Effector CD4-positive, alpha-beta T cell (primary cell): ENCODE data around the gene ZMYND11.
A peak's percentile ranks its signal among the peaks of the same experiment; 100 is the strongest.
"Not testable (repeated sequence)": the region's sequence is repeated elsewhere in the genome, so short reads cannot be mapped to it uniquely, and the experiment has no call there.

Source experiments
- DNase-seq: peaks from one replicate; pipeline ENCODE4 v3.0.0-alpha.2; 2020

Gene ZMYND11

GRCh38 chr10:134247-135131 is 766 bp upstream of the ZMYND11 start:
- peak; percentile 10 for DNase-seq

GRCh38 chr10:135601-136464 is 578 bp downstream of the ZMYND11 start:
- DNase-seq: peak; percentile 45

- no peak for DNase-seq
Observed at GRCh38 chr10:136465-136762, 1.2 kb downstream of the ZMYND11 start.

GRCh38 chr10:137031-137430 is 1.8 kb downstream of the ZMYND11 start:
- DNase-seq: peak; percentile 27

GRCh38 chr10:137606-138005 is 2.4 kb downstream of the ZMYND11 start:
- DNase-seq: no peak

GRCh38 chr10:142371-142770 is 7.1 kb downstream of the ZMYND11 start:
- DNase-seq: no peak

- no peak for DNase-seq
Observed at GRCh38 chr10:152915-153314, 17.7 kb downstream of the ZMYND11 start.

- DNase-seq: no peak
Observed at GRCh38 chr10:154348-154747, 19.1 kb downstream of the ZMYND11 start.

- no peak for DNase-seq
Observed at GRCh38 chr10:167383-167782, 32.1 kb downstream of the ZMYND11 start.

- DNase-seq: no peak
Observed at GRCh38 chr10:173741-174140, 38.5 kb downstream of the ZMYND11 start.

- DNase-seq: no peak
Observed at GRCh38 chr10:176677-177076, 41.4 kb downstream of the ZMYND11 start.

- no peak for DNase-seq
Observed at GRCh38 chr10:178208-178607, 43.0 kb downstream of the ZMYND11 start.

- no peak for DNase-seq
Observed at GRCh38 chr10:178723-179122, 43.5 kb downstream of the ZMYND11 start.

- DNase-seq: no peak
Observed at GRCh38 chr10:182441-183201, 47.4 kb downstream of the ZMYND11 start.

- no peak for DNase-seq
Observed at GRCh38 chr10:184174-184573, 48.9 kb downstream of the ZMYND11 start.

- DNase-seq: no peak
Observed at GRCh38 chr10:184911-185310, 49.7 kb downstream of the ZMYND11 start.

- not testable (repeated sequence) for DNase-seq
Observed at GRCh38 chr10:185571-185970, 50.3 kb downstream of the ZMYND11 start.

GRCh38 chr10:186911-187310 is 51.7 kb downstream of the ZMYND11 start:
- DNase-seq: no peak

- DNase-seq: no peak
Observed at GRCh38 chr10:188546-188945, 53.3 kb downstream of the ZMYND11 start.

GRCh38 chr10:190216-190615 is 55.0 kb downstream of the ZMYND11 start:
- no peak for DNase-seq

GRCh38 chr10:191703-192518 is 56.7 kb downstream of the ZMYND11 start:
- DNase-seq: no peak

GRCh38 chr10:194281-194680 is 59.0 kb downstream of the ZMYND11 start:
- DNase-seq: no peak
